GM12892 (cell line): ENCODE data around the gene PRDM10.
"Not testable (repeated sequence)": the region's sequence is repeated elsewhere in the genome, so short reads cannot be mapped to it uniquely, and the experiment has no call there.

ENCODE experiments used
- POLR2A ChIP-seq: IDR thresholded peaks from 2 replicates; pipeline ENCODE4 v1.6.1; 2011; ENCODE audit warnings: low read depth, low read length, control low read depth
- TAF1 ChIP-seq: IDR thresholded peaks from 2 replicates; pipeline ENCODE4 v1.6.1; 2011; ENCODE audit warnings: low read depth, mild to moderate bottlenecking, control low read depth, low read length, borderline replicate concordance

DNA sequence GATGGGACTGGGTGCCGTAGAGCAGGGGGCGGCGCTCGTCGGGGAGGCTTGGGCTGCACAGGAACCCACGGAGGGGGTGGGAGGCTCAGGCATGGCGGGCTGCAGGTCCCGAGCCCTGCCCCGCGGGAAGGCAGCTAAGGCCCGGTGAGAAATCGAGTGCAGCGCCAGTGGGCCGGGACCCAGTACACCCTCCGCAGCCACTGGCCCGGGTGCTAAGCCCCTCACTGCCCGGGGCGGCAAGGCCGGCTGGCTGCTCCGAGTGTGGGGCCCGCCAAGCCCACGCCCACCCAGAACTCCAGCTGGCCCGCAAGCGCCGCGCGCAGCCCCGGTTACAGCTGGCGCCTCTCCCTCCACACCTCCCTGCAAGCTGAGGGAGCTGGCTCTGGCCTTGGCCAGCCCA lies 30.8 kb downstream of the PRDM10 start:
- TF ChIP-seq POLR2A, TAF1: not testable (repeated sequence)
